Coronary artery (tissue), 2 donors: ENCODE results near the gene PLAAT5.

Source experiments
- DNase-seq: peaks from one replicate; pipeline ENCODE4 v3.0.0-alpha.2; 2017; ENCODE audit warnings: low spot score
- H3K27ac ChIP-seq, 2 donors: fragments of 200-600 bp; sonication (generic); one replicate each; pipeline ENCODE4 v1.5.1; 2016 to 2019
- H3K4me3 ChIP-seq: fragments of 200-600 bp; sonication (generic); 2 replicates; pipeline ENCODE4 v1.5.1; 2016; ENCODE audit warnings: mild to moderate bottlenecking, moderate library complexity
- CTCF ChIP-seq: fragments of 200-600 bp; sonication (generic); IDR thresholded peaks from one replicate; pipeline ENCODE4 v1.5.1; 2019; ENCODE audit warnings: antibody characterized with exemption

The PLAAT5 gene

GRCh38 chr11:63510360-63511047, 19.5 kb upstream of the PLAAT5 start:
- H3K27ac ChIP-seq = no peak overlapping the region

GRCh38 chr11:63508745-63509144, 17.8 kb upstream of the PLAAT5 start:
- H3K4me3 ChIP-seq = no peak overlapping the region
- H3K27ac ChIP-seq = no peak overlapping the region
- TF ChIP-seq CTCF = no peak
- DNase-seq = no peak

More at GRCh38 chr11:63510360-63511047, 19.5 kb upstream of the PLAAT5 start:
- DNase-seq = no peak
- TF ChIP-seq CTCF = no peak
- H3K4me3 ChIP-seq = no peak overlapping the region

- no peak for TF ChIP-seq CTCF
- Histone ChIP-seq H3K27ac (no peak overlapping the region), H3K4me3 (no peak overlapping the region)
- DNase-seq = no peak
Measured at GRCh38 chr11:63508009-63508408, 17.0 kb upstream of the PLAAT5 start.

- DNase-seq = no peak
- no peak overlapping the region for H3K4me3 ChIP-seq
- TF ChIP-seq CTCF = no peak
- no peak overlapping the region for H3K27ac ChIP-seq
Measured at GRCh38 chr11:63507511-63507910, 16.5 kb upstream of the PLAAT5 start.

- Histone ChIP-seq H3K27ac (no peak overlapping the region), H3K4me3 (no peak overlapping the region)
- no peak for DNase-seq
- no peak for TF ChIP-seq CTCF
Measured at GRCh38 chr11:63506876-63507275, 15.9 kb upstream of the PLAAT5 start.

- DNase-seq = no peak
Measured at GRCh38 chr11:63505857-63506528, 15.0 kb upstream of the PLAAT5 start, which contains the start of gene LGALS12. LGALS12 (plus strand) TSS chr11:63506084; CDS start chr11:63506459, 375 bp downstream.

More at GRCh38 chr11:63505857-63506528, 15.0 kb upstream of the PLAAT5 start, which contains the start of gene LGALS12:
- Histone ChIP-seq H3K4me3 (peak within 1 kb of the TSS; percentile 6), H3K27ac (no peak within 1 kb of the TSS)
- TF ChIP-seq CTCF = no peak
